B cell (primary cell): ENCODE results near the gene SERINC5. TPM values are rescaled to one million over a fixed set of nuclear protein-coding genes. Genes with fewer than 3 reads are reported as not detected.

Source experiments
- ATAC-seq: fragments of 200-7000 bp; cut with Tn5 transposase; one replicate; pipeline ENCODE4 v1.10.0; 2021; ENCODE audit warnings: low read depth, mild to moderate bottlenecking, moderate number of reproducible peaks, moderate library complexity
- CTCF ChIA-PET: fragments of 350-600 bp; sonication (Branson Sonifier 250); formaldehyde crosslinking; loops from one replicate; lab custom pipeline; 2021; ENCODE audit warnings: antibody characterized with exemption, inconsistent platforms; lab: Charles Lee
- POLR2A ChIA-PET: fragments of 350-600 bp; sonication (Branson Sonifier 250); formaldehyde crosslinking; loops from one replicate; lab custom pipeline; 2021; ENCODE audit warnings: antibody characterized with exemption; lab: Charles Lee
- DNase-seq: peaks from one replicate; pipeline ENCODE4 v3.0.0; 2013
- H2AFZ ChIP-seq: 2 replicates; pipeline ENCODE4 v1.6.1; 2012; ENCODE audit warnings: mild to moderate bottlenecking, low read depth, low read length; ENCODE audit not compliant: insufficient read depth, poor library complexity, severe bottlenecking
- H3K27ac ChIP-seq, 2 donors: 1 replicate in 1 of 2; 2 replicates in 1 of 2; pipeline ENCODE4 v1.5.1; 2012 to 2013; ENCODE audit warnings: low read length in 2 of 2, mild to moderate bottlenecking in 2 of 2, moderate library complexity in 1 of 2
- H3K27me3 ChIP-seq, 4 experiments: fragments of 200-600 bp in 1 of 4; sonication (generic) in 1 of 4; replicated peaks in 1 of 4; 1 replicate in 2 of 4; 2 replicates in 2 of 4; pipeline versions ENCODE4 v1.6.1 to v1.7.0; 2013 to 2016; ENCODE audit warnings: low read length in 3 of 4, mild to moderate bottlenecking in 2 of 4, mixed read lengths in 1 of 4, moderate library complexity in 1 of 4; ENCODE audit not compliant: insufficient read depth in 4 of 4, control insufficient read depth in 3 of 4; ENCODE audit errors: control extremely low read depth in 1 of 4
- H3K36me3 ChIP-seq, 2 experiments: replicated peaks in 1 of 2; 1 replicate in 1 of 2; 2 replicates in 1 of 2; pipeline versions ENCODE4 v1.6.1 to v1.7.1; 2013; ENCODE audit warnings: low read length in 1 of 2; ENCODE audit not compliant: insufficient read depth in 2 of 2, control insufficient read depth in 1 of 2; ENCODE audit errors: control extremely low read depth in 1 of 2, extremely low read depth in 1 of 2
- H3K4me1 ChIP-seq, 2 donors: fragments of 200-600 bp in 1 of 2; sonication (generic) in 1 of 2; 1 replicate in 1 of 2; 2 replicates in 1 of 2; pipeline versions ENCODE4 v1.5.1 to v1.6.1; 2013 to 2017; ENCODE audit warnings: low read length in 2 of 2; ENCODE audit not compliant: control insufficient read depth in 2 of 2, insufficient read depth in 2 of 2
- H3K4me2 ChIP-seq: replicated peaks from 2 replicates; pipeline ENCODE3; 2012; ENCODE audit warnings: mild to moderate bottlenecking, low read depth, low read length; ENCODE audit not compliant: poor library complexity, severe bottlenecking
- H3K4me3 ChIP-seq, 5 experiments: fragments of 200-600 bp in 1 of 5; sonication (generic) in 1 of 5; 1 replicate in 3 of 5; 2 replicates in 2 of 5; pipeline versions ENCODE4 v1.5.1 to v1.7.0; 2011 to 2016; ENCODE audit warnings: low read length in 4 of 5, mild to moderate bottlenecking in 4 of 5, low read depth in 2 of 5, control low read depth in 1 of 5, moderate library complexity in 1 of 5; ENCODE audit not compliant: insufficient read depth in 1 of 5; ENCODE audit errors: control extremely low read depth in 1 of 5, extremely low read depth in 1 of 5
- H3K79me2 ChIP-seq: fragments of 200-600 bp; sonication (generic); one replicate; pipeline ENCODE4 v1.6.0; 2016; ENCODE audit warnings: low read length; ENCODE audit not compliant: control insufficient read depth, insufficient read depth
- H3K9ac ChIP-seq: fragments of 200-600 bp; sonication (generic); 2 replicates; pipeline ENCODE4 v1.6.1; 2017; ENCODE audit warnings: mild to moderate bottlenecking, low read length, moderate library complexity
- H3K9me3 ChIP-seq, 3 donors: one replicate each; pipeline versions ENCODE4 v1.6.1 to v1.7.1; 2013; ENCODE audit warnings: low read length in 2 of 3; ENCODE audit not compliant: control insufficient read depth in 2 of 3, insufficient read depth in 1 of 3; ENCODE audit errors: control extremely low read depth in 1 of 3
- H4K20me1 ChIP-seq: 2 replicates; pipeline ENCODE4 v1.6.0; 2012; ENCODE audit warnings: mild to moderate bottlenecking, low read length; ENCODE audit not compliant: insufficient read depth, control insufficient read depth, poor library complexity, severe bottlenecking
- H3K27ac Mint-ChIP-seq: one replicate; pipeline ENCODE4 v1.8.0; 2021; ENCODE audit warnings: mixed read lengths
- H3K27me3 Mint-ChIP-seq: one replicate; pipeline ENCODE4 v1.8.0; 2021; ENCODE audit warnings: mixed read lengths
- H3K4me1 Mint-ChIP-seq: one replicate; pipeline ENCODE4 v1.8.0; 2021; ENCODE audit warnings: mixed read lengths
- H3K4me3 Mint-ChIP-seq: one replicate; pipeline ENCODE4 v1.8.0; 2021; ENCODE audit warnings: mixed read lengths
- H3K9me3 Mint-ChIP-seq: one replicate; pipeline ENCODE4 v1.8.0; 2022; ENCODE audit warnings: mixed read lengths; ENCODE audit not compliant: insufficient read depth
- CTCF ChIP-seq: fragments of 200-600 bp; IDR thresholded peaks from one replicate; pipeline ENCODE4 v1.8.0; 2022; ENCODE audit warnings: antibody characterized with exemption, mild to moderate bottlenecking
- EZH2 ChIP-seq: IDR thresholded peaks from 2 replicates; pipeline ENCODE4 v1.6.1; 2012; ENCODE audit warnings: borderline replicate concordance, low read depth, mild to moderate bottlenecking, moderate library complexity, low read length; ENCODE audit not compliant: insufficient read depth, poor library complexity, severe bottlenecking
- WGBS: methylation state at CpG from one replicate; pipeline ENCODE4 v1.1.5; 2013; ENCODE audit warnings: missing lambda C conversion rate; ENCODE audit not compliant: insufficient coverage; 5-methylcytosine and 5-hydroxymethylcytosine counted together
- intact Hi-C: fragments of 100-400 bp; cut with micrococcal nuclease; formaldehyde crosslinking; loops from one replicate; pipeline ENCODE4 v1.10.0; 2022
- polyA plus RNA-seq: library from polyadenylated mRNA; depleted of rRNA; stranded (reverse); fragments of >200 nt; gene quantifications from 2 replicates; pipeline ENCODE4 v1.2.3, GENCODE V29; 2012
- total RNA-seq, 2 donors: library from RNA; stranded (reverse); fragments of 120-200 nt in 1 of 2; gene quantifications; 1 replicate in 1 of 2; 2 replicates in 1 of 2; pipeline versions ENCODE4 v1.2.3 to v1.2.4, GENCODE V29; 2013 to 2022

The SERINC5 gene
- total and polyA plus RNA-seq, 2 donors (not counting 1 experiment from before 2014, with no cell fraction given), result 2.4 to 9.5 TPM

DNA sequence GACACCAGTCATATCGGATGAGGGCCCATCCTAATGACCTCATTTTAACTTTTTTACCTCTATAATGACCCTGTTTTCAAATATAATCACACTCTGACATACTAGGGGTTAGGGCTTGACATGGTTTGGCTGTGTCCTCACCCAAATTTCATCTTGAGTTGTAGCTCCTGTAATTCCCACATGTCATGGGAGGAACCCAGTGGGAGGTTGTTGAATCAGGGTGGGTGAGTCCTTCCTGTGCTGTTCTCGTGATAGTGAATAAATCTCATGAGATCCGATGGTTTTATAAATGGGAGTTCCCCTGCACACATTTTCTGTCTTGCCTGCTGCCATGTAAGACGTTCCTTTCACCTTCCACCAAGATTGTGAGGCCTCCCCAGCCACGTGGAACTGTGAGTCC, 148.9 kb downstream of the SERINC5 start:
- Histone ChIP-seq H4K20me1 (no peaks in the 10 kb centered on the region), H3K4me2 (no peak overlapping the region), H3K79me2 (no peaks in the 10 kb centered on the region), H3K27me3 (peaks cover 0 to 2% (median 0%) of the 10 kb centered on the region in 4 experiments), H3K9ac (no peak overlapping the region), H3K27ac (no peak overlapping the region), H3K4me3 (no peak overlapping the region), H3K36me3 (no peaks in the 10 kb centered on the region), H3K4me1 (peaks cover 15 to 17% of the 10 kb centered on the region in 2 donors), H2AFZ (no peak overlapping the region), H3K9me3 (peaks cover 0 to 2% (median 0%) of the 10 kb centered on the region in 3 donors)
- POLR2A ChIA-PET, result no interaction called here
- H3K4me1 Mint-ChIP-seq, result peaks cover 8% of the 10 kb centered on the region
- H3K9me3 Mint-ChIP-seq, result no peaks in the 10 kb centered on the region
- DNase-seq, result no peak
- H3K27me3 Mint-ChIP-seq, result peaks cover 18% of the 10 kb centered on the region
- CTCF ChIA-PET, result interaction anchor here (0.8 to 1.4 kb wide), 2 partner anchors 15 to 16 kb away, joined by 3 to 5 read pairs; no protein-coding TSS in a partner anchor
- intact Hi-C loops, result no loop called here
- no peak for ATAC-seq
- no peak overlapping the region for H3K27ac Mint-ChIP-seq
- no CpG with 5 or more reads among the region's 5 CpGs for WGBS
- H3K4me3 Mint-ChIP-seq, result no peak overlapping the region
- TF ChIP-seq EZH2, result no peak
- no peak for TF ChIP-seq CTCF

DNA sequence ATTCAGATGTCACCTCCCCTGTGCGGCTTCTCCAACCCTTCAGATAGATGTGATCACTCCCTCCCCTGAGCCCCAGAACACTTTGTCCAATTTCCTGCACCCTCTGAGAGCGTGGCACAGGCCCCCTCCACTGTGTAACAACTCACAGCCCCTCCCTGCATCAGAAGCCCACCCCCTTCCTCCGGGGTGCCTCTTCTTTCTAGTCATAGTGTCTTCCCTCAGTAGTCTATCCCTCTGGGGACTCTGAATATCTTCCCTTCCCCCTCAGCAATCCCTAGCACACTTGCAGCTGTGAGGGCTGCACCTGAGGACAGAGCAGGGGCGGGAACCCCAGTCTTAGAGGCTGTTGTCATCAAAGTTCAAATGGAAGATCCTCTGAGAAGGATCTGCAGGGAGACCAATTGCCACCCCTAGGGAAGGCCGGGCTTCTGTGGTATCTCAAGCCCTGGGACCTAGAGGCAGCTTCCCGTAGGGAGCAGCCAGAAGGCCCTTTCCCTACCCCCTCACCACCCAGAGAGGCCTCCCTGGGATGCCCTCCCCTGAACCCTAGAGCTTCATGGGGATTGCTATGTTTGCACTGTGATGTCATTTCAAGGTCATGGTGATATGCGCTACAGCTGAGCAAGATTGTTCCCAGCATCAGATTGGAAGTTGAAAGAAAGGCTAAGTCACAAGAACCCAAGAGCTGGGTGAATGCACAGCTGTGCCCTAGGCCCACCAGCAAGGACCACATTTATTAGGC, 150.0 kb downstream of the SERINC5 start:
- Histone ChIP-seq H3K9ac (no peak overlapping the region), H3K36me3 (no peaks in the 10 kb centered on the region), H2AFZ (no peak overlapping the region), H3K9me3 (peaks cover 0 to 2% (median 0%) of the 10 kb centered on the region in 3 donors), H3K4me2 (no peak overlapping the region), H3K4me1 (peaks cover 15 to 17% of the 10 kb centered on the region in 2 donors), H3K27ac (no peak overlapping the region), H3K79me2 (no peaks in the 10 kb centered on the region), H3K27me3 (peaks cover 0 to 2% (median 0%) of the 10 kb centered on the region in 4 experiments), H3K4me3 (no peak overlapping the region), H4K20me1 (no peaks in the 10 kb centered on the region)
- ChIA-PET CTCF (interaction anchor here (0.8 to 1.4 kb wide), 3 partner anchors 14 to 21 kb away, joined by 3 to 5 read pairs (median 3); no protein-coding TSS in a partner anchor), POLR2A (no interaction called here)
- TF ChIP-seq CTCF (no peak), EZH2 (no peak)
- intact Hi-C loops, result no loop called here
- H3K27ac Mint-ChIP-seq, result no peak overlapping the region
- peaks cover 14% of the 10 kb centered on the region for H3K27me3 Mint-ChIP-seq
- peaks cover 8% of the 10 kb centered on the region for H3K4me1 Mint-ChIP-seq
- no peak overlapping the region for H3K4me3 Mint-ChIP-seq
- 38% methylated on average over 5 of the region's 7 CpGs for WGBS
- H3K9me3 Mint-ChIP-seq, result no peaks in the 10 kb centered on the region
- DNase-seq (no peak), ATAC-seq (no peak)
